Liver (tissue), 9 donors: ENCODE measurements around the gene HIVEP2. TPM values are rescaled to one million over a fixed set of nuclear protein-coding genes. Genes with fewer than 3 reads are reported as not detected.
A peak's percentile ranks its signal among the peaks of the same experiment; 100 is the strongest.

ENCODE experiments used
- DNase-seq: peaks from one replicate; pipeline ENCODE4 v3.0.0-alpha.2; 2017; ENCODE audit warnings: low spot score
- H3K27ac ChIP-seq, 2 donors: one replicate each; pipeline ENCODE4 v1.7.0; 2013; ENCODE audit warnings: inconsistent platforms in 2 of 2, low read length in 2 of 2, control low read depth in 1 of 2, low read depth in 1 of 2, mild to moderate bottlenecking in 1 of 2
- H3K27me3 ChIP-seq, 4 donors: one replicate each; pipeline versions ENCODE4 v1.6.1 to v1.7.0; 2013; ENCODE audit warnings: low read length in 3 of 4, inconsistent platforms in 1 of 4, mild to moderate bottlenecking in 1 of 4, moderate library complexity in 1 of 4; ENCODE audit not compliant: control insufficient read depth in 4 of 4, insufficient read depth in 4 of 4
- H3K36me3 ChIP-seq, 4 donors: one replicate each; pipeline versions ENCODE4 v1.6.1 to v1.7.0; 2013; ENCODE audit warnings: low read length in 3 of 4, mild to moderate bottlenecking in 3 of 4, low read depth in 1 of 4, moderate library complexity in 1 of 4; ENCODE audit not compliant: control insufficient read depth in 4 of 4, insufficient read depth in 3 of 4
- H3K4me1 ChIP-seq, 4 donors: one replicate each; pipeline versions ENCODE4 v1.6.1 to v1.7.0; 2013; ENCODE audit warnings: low read length in 3 of 4, mild to moderate bottlenecking in 3 of 4, moderate library complexity in 1 of 4; ENCODE audit not compliant: control insufficient read depth in 4 of 4, insufficient read depth in 4 of 4
- H3K4me3 ChIP-seq, 3 donors: one replicate each; pipeline versions ENCODE4 v1.6.1 to v1.7.0; 2013; ENCODE audit warnings: low read length in 3 of 3, control low read depth in 1 of 3, low read depth in 1 of 3, mild to moderate bottlenecking in 1 of 3
- H3K9ac ChIP-seq, 2 donors: one replicate each; pipeline ENCODE4 v1.7.0; 2013; ENCODE audit warnings: low read length in 2 of 2, mild to moderate bottlenecking in 2 of 2, moderate library complexity in 2 of 2, control low read depth in 1 of 2, low read depth in 1 of 2
- H3K9me3 ChIP-seq, 4 donors: one replicate each; pipeline versions ENCODE4 v1.6.1 to v1.7.0; 2013; ENCODE audit warnings: low read length in 3 of 4; ENCODE audit not compliant: control insufficient read depth in 4 of 4
- ATF3 ChIP-seq: IDR thresholded peaks from 2 replicates; pipeline ENCODE4 v1.6.1; 2016; ENCODE audit warnings: antibody characterized with exemption
- CTCF ChIP-seq: fragments of 150-350 bp; IDR thresholded peaks from 2 replicates; pipeline ENCODE4 v1.5.1; 2017; ENCODE audit warnings: improper control_type of control experiment, low read depth, low read length; ENCODE audit not compliant: missing input control
- FOXA1 ChIP-seq: IDR thresholded peaks from 2 replicates; pipeline ENCODE4 v1.6.1; 2016; ENCODE audit warnings: antibody characterized with exemption
- FOXA2 ChIP-seq: IDR thresholded peaks from 2 replicates; pipeline ENCODE4 v1.6.1; 2016; ENCODE audit warnings: antibody characterized with exemption
- HNF4A ChIP-seq, 2 donors: conservative IDR thresholded peaks; 2 replicates each; pipeline ENCODE4 v1.6.1; 2016; ENCODE audit warnings: antibody characterized with exemption in 2 of 2, mild to moderate bottlenecking in 2 of 2
- HNF4G ChIP-seq: IDR thresholded peaks from 2 replicates; pipeline ENCODE4 v1.6.1; 2016; ENCODE audit warnings: antibody characterized with exemption
- JUND ChIP-seq, 2 donors: IDR thresholded peaks; 2 replicates each; pipeline ENCODE4 v1.6.1; 2016; ENCODE audit warnings: antibody characterized with exemption in 2 of 2
- MAX ChIP-seq: IDR thresholded peaks from 2 replicates; pipeline ENCODE4 v1.6.1; 2016; ENCODE audit warnings: antibody characterized with exemption
- NR2F2 ChIP-seq: IDR thresholded peaks from 2 replicates; pipeline ENCODE4 v1.6.1; 2016; ENCODE audit warnings: antibody characterized with exemption
- RAD21 ChIP-seq, 2 donors: IDR thresholded peaks; 2 replicates each; pipeline ENCODE4 v1.6.1; 2016; ENCODE audit warnings: antibody characterized with exemption in 2 of 2, mild to moderate bottlenecking in 2 of 2
- REST ChIP-seq: IDR thresholded peaks from 2 replicates; pipeline ENCODE4 v1.6.1; 2016; ENCODE audit warnings: antibody characterized with exemption, mild to moderate bottlenecking
- RXRA ChIP-seq, 2 donors: IDR thresholded peaks; 2 replicates each; pipeline ENCODE4 v1.6.1; 2017 to 2018; ENCODE audit warnings: antibody characterized with exemption in 2 of 2, mild to moderate bottlenecking in 1 of 2
- SP1 ChIP-seq: IDR thresholded peaks from 2 replicates; pipeline ENCODE4 v1.6.1; 2018; ENCODE audit warnings: antibody characterized with exemption, mild to moderate bottlenecking
- TAF1 ChIP-seq: conservative IDR thresholded peaks from 2 replicates; pipeline ENCODE4 v1.6.1; 2016; ENCODE audit warnings: antibody characterized with exemption, mild to moderate bottlenecking
- YY1 ChIP-seq: IDR thresholded peaks from 2 replicates; pipeline ENCODE4 v1.6.1; 2016; ENCODE audit warnings: antibody characterized with exemption, mild to moderate bottlenecking
- ZBTB33 ChIP-seq: IDR thresholded peaks from 2 replicates; pipeline ENCODE4 v1.6.1; 2016; ENCODE audit warnings: antibody characterized with exemption
- WGBS: extraction: QIAGEN DNeasy Blood & Tissue Kit; methylation state at CpG from one replicate; pipeline ENCODE4 v1.1.7; 2013; 5-methylcytosine and 5-hydroxymethylcytosine counted together
- polyA plus RNA-seq, 2 donors: library from polyadenylated mRNA; stranded (reverse) in 1 of 2; unstranded in 1 of 2; fragments of 200-250 nt in 1 of 2; fragments of >200 nt in 1 of 2; fragmentation: Nextera tagmentation in 1 of 2; extraction: Ambion mirVana in 1 of 2; gene quantifications; one replicate each; pipeline versions ENCODE4 v1.2.1 to v1.2.3, GENCODE V29; 2013 to 2015
- total RNA-seq, 2 donors: library from RNA; depleted of rRNA; stranded (reverse); fragments of >200 nt; gene quantifications; one replicate each; pipeline ENCODE4 v1.2.3, GENCODE V29; 2014
- donor health status: healthy.
- donor health status: healthy.
- donor health status: healthy.
- donor health status: healthy.
- donor health status: healthy.

The HIVEP2 gene
- total and polyA plus RNA-seq, 4 donors: 0.82 to 6.6 (median 1.3) TPM

- H3K27me3 ChIP-seq: no peaks in the 10 kb centered on the region
- 87% methylated on average over 10 of the region's 10 CpGs for WGBS
- peak overlapping the region in 1 of 2 donors; percentile 22 for H3K27ac ChIP-seq
- TF ChIP-seq REST (no peak), RAD21 (IDR thresholded peaks at IDR 0.05) (peak in 1 of 2 donors; percentile 18)
- no peaks in the 10 kb centered on the region for H3K36me3 ChIP-seq
- no peak for DNase-seq
- no peaks in the 10 kb centered on the region for H3K9me3 ChIP-seq
- no peak overlapping the region for H3K4me3 ChIP-seq
- H3K4me1 ChIP-seq: peaks cover 0 to 3% (median 1%) of the 10 kb centered on the region in 4 donors
- no peak overlapping the region for H3K9ac ChIP-seq
Measured at GRCh38 chr6:142913511-142914047, 31.4 kb downstream of the HIVEP2 start.

GRCh38 chr6:142913036-142913510 is 31.9 kb downstream of the HIVEP2 start:
- peaks cover 0 to 3% (median 1%) of the 10 kb centered on the region in 4 donors for H3K4me1 ChIP-seq
- H3K27ac ChIP-seq: peak overlapping the region in 1 of 2 donors; percentile 22
- H3K9ac ChIP-seq: no peak overlapping the region
- H3K9me3 ChIP-seq: no peaks in the 10 kb centered on the region
- WGBS: 83% methylated on average over 5 of the region's 5 CpGs
- DNase-seq: no peak
- no peaks in the 10 kb centered on the region for H3K36me3 ChIP-seq
- no peaks in the 10 kb centered on the region for H3K27me3 ChIP-seq
- no peak for TF ChIP-seq ATF3
- TF ChIP-seq MAX: no peak
- no peak for TF ChIP-seq NR2F2
- TF ChIP-seq ZBTB33: no peak
- no peak for TF ChIP-seq TAF1
- TF ChIP-seq JUND (IDR thresholded peaks at IDR 0.05): no peak
- TF ChIP-seq YY1: no peak
- TF ChIP-seq RAD21 (IDR thresholded peaks at IDR 0.05): no peak
- TF ChIP-seq REST: no peak
- no peak for TF ChIP-seq RXRA (IDR thresholded peaks at IDR 0.05)
- TF ChIP-seq FOXA2: no peak
- TF ChIP-seq HNF4A (conservative IDR thresholded peaks at IDR 0.05): no peak
- no peak for TF ChIP-seq HNF4G
- TF ChIP-seq FOXA1: no peak
- TF ChIP-seq SP1: no peak
- TF ChIP-seq CTCF: no peak
- no peak overlapping the region for H3K4me3 ChIP-seq
